GM18505 (cell line): ENCODE measurements around the gene TUBA4A.

Source experiments
- ATAC-seq: cut with Tn5 transposase; IDR thresholded peaks from one replicate; pipeline ENCODE4 v1.9.1; 2021; ENCODE audit not compliant: unreplicated experiment
- POLR2A ChIP-seq: IDR thresholded peaks from 4 replicates; pipeline ENCODE4 v1.6.1; 2011; ENCODE audit warnings: borderline replicate concordance; ENCODE audit not compliant: insufficient read depth, insufficient read length; ENCODE audit errors: extremely low read depth

Gene TUBA4A

GRCh38 chr2:219213486-219214071 is 40.1 kb downstream of the TUBA4A start:
- no peak for ATAC-seq
- no peak for TF ChIP-seq POLR2A

GRCh38 chr2:219213026-219213415 is 40.7 kb downstream of the TUBA4A start:
- ATAC-seq = no peak

GRCh38 chr2:219210886-219211362 is 42.8 kb downstream of the TUBA4A start:
- TF ChIP-seq POLR2A = no peak
- ATAC-seq = no peak

More at GRCh38 chr2:219213026-219213415, 40.7 kb downstream of the TUBA4A start:
- no peak for TF ChIP-seq POLR2A

- no peak for ATAC-seq
- no peak for TF ChIP-seq POLR2A
Observed at GRCh38 chr2:219210196-219210885, 43.4 kb downstream of the TUBA4A start.

- no peak for ATAC-seq
- TF ChIP-seq POLR2A = no peak
Observed at GRCh38 chr2:219209236-219210195, 44.2 kb downstream of the TUBA4A start.

- no peak for ATAC-seq
- no peak for TF ChIP-seq POLR2A
Observed at GRCh38 chr2:219207884-219208740, 45.6 kb downstream of the TUBA4A start.

GRCh38 chr2:219207134-219207883 is 46.4 kb downstream of the TUBA4A start:
- ATAC-seq = no peak
- no peak for TF ChIP-seq POLR2A

GRCh38 chr2:219206328-219207133 is 47.2 kb downstream of the TUBA4A start, which contains the start of gene ZFAND2B:
TSS of gene ZFAND2B (plus strand) at chr2:219206782. CDS start at chr2:219206988, 206 bp downstream.
- ATAC-seq = peak; percentile 95

GRCh38 chr2:219205981-219206327 is 47.8 kb downstream of the TUBA4A start:
- TF ChIP-seq POLR2A = no peak
- no peak for ATAC-seq

More at GRCh38 chr2:219206328-219207133, 47.2 kb downstream of the TUBA4A start, which contains the start of gene ZFAND2B:
- TF ChIP-seq POLR2A = peak; percentile 99

GRCh38 chr2:219205165-219205538 is 48.6 kb downstream of the TUBA4A start:
- no peak for TF ChIP-seq POLR2A
- ATAC-seq = no peak
